Transverse colon (tissue), 4 donors: ENCODE data around the gene SH3RF1. TPM values are rescaled to one million over a fixed set of nuclear protein-coding genes. Genes with fewer than 3 reads are reported as not detected.

ENCODE experiments used
- DNase-seq: peaks from one replicate; pipeline ENCODE4 v3.0.0-alpha.2; 2019
- H3K27ac ChIP-seq, 4 donors: fragments of 200-600 bp; sonication (generic); 2 replicates each; pipeline ENCODE4 v1.5.1; 2016 to 2018; ENCODE audit warnings: inconsistent platforms in 4 of 4
- H3K27me3 ChIP-seq: fragments of 200-600 bp; sonication (generic); 2 replicates; pipeline ENCODE4 v1.5.1; 2017; ENCODE audit warnings: inconsistent platforms
- H3K36me3 ChIP-seq, 4 donors: fragments of 200-600 bp; sonication (generic); 2 replicates each; pipeline ENCODE4 v1.5.1; 2017 to 2019; ENCODE audit warnings: inconsistent platforms in 4 of 4
- H3K4me1 ChIP-seq, 4 donors: fragments of 200-600 bp; sonication (generic); 2 replicates each; pipeline ENCODE4 v1.5.1; 2017 to 2020; ENCODE audit warnings: inconsistent platforms in 4 of 4
- H3K4me3 ChIP-seq, 4 donors: fragments of 200-600 bp; sonication (generic); 1 replicate in 1 of 4; 2 replicates in 3 of 4; pipeline versions ENCODE4 v1.5.1 to v1.6.1; 2017 to 2019; ENCODE audit warnings: inconsistent platforms in 4 of 4
- H3K9me3 ChIP-seq, 2 donors: fragments of 200-600 bp; sonication (generic); 2 replicates each; pipeline ENCODE4 v1.5.1; 2017 to 2019; ENCODE audit warnings: inconsistent platforms in 2 of 2
- EP300 ChIP-seq: sonication (generic); formaldehyde crosslinking; IDR thresholded peaks from one replicate; pipeline ENCODE4 v1.6.1; 2017; ENCODE audit warnings: antibody characterized with exemption, low read depth
- POLR2A ChIP-seq: fragments of 450-650 bp; IDR thresholded peaks from one replicate; pipeline ENCODE4 v1.6.1; 2016; ENCODE audit warnings: antibody characterized with exemption, mild to moderate bottlenecking, moderate library complexity
- POLR2AphosphoS5 ChIP-seq, 3 donors: sonication (generic); formaldehyde crosslinking; IDR thresholded peaks; one replicate each; pipeline ENCODE4 v1.6.1; 2016; ENCODE audit warnings: antibody characterized with exemption in 3 of 3
- WGBS, 2 donors: methylation state at CpG; one replicate each; pipeline ENCODE4 v1.1.5; 2018; ENCODE audit warnings: low coverage in 1 of 2; 5-methylcytosine and 5-hydroxymethylcytosine counted together
- in situ Hi-C, 4 donors: fragments of 200-750 bp; cut with MboI; loops; one replicate each; pipeline versions ENCODE4 v1.15.0 to v1.15.1; 2017; ENCODE audit warnings: low sequenced_read_pairs in 3 of 4, low pct_ligation_motif_present in 1 of 4, low pct_unique_long_range_greater_than_20kb in 1 of 4
- intact Hi-C: fragments of 100-400 bp; cut with DNase I; formaldehyde crosslinking; loops from one replicate; pipeline ENCODE4 v1.15.1; 2023; ENCODE audit warnings: low total_unique reads
- total RNA-seq, 4 donors: library from RNA; depleted of rRNA; stranded (reverse); fragments of >200 nt; gene quantifications; one replicate each; pipeline ENCODE4 v1.1.0, GENCODE V29; 2016
- TF ChIP-seq, protein P1 (sequence below), 5 experiments: fragments of 200-600 bp in 3 of 5; fragments of 450-650 bp in 2 of 5; sonication (generic) in 3 of 5; IDR thresholded peaks; 1 replicate in 2 of 5; 2 replicates in 3 of 5; pipeline ENCODE4 v1.5.1; 2016 to 2017; ENCODE audit warnings: antibody characterized with exemption in 5 of 5, inconsistent platforms in 3 of 5, mild to moderate bottlenecking in 2 of 5, moderate library complexity in 1 of 5

The SH3RF1 gene
- total RNA-seq, 4 donors from 2014 or later: 49.0 to 63.4 (median 54.3) TPM

- Histone ChIP-seq H3K27me3 (no peaks in the 10 kb centered on the region), H3K4me3 (no peak overlapping the region), H3K27ac (no peak overlapping the region), H3K9me3 (no peaks in the 10 kb centered on the region), H3K36me3 (no peaks in the 10 kb centered on the region), H3K4me1 (no peaks in the 10 kb centered on the region)
- intact Hi-C loops (no loop called here), in situ Hi-C loops (no loop called here)
- 92% methylated on average over 3 of the region's 3 CpGs; no CpG with 5 or more reads in 1 of the 2 donors for WGBS, 2 donors
- TF ChIP-seq POLR2A: no peak
- TF ChIP-seq, protein P1, sequence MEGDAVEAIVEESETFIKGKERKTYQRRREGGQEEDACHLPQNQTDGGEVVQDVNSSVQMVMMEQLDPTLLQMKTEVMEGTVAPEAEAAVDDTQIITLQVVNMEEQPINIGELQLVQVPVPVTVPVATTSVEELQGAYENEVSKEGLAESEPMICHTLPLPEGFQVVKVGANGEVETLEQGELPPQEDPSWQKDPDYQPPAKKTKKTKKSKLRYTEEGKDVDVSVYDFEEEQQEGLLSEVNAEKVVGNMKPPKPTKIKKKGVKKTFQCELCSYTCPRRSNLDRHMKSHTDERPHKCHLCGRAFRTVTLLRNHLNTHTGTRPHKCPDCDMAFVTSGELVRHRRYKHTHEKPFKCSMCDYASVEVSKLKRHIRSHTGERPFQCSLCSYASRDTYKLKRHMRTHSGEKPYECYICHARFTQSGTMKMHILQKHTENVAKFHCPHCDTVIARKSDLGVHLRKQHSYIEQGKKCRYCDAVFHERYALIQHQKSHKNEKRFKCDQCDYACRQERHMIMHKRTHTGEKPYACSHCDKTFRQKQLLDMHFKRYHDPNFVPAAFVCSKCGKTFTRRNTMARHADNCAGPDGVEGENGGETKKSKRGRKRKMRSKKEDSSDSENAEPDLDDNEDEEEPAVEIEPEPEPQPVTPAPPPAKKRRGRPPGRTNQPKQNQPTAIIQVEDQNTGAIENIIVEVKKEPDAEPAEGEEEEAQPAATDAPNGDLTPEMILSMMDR (IDR thresholded peaks at IDR 0.05): peak in 1 of 5 experiments; percentile 13
- no peak for DNase-seq
Measured at GRCh38 chr4:169286562-169287301, 16.0 kb upstream of the SH3RF1 start.

GRCh38 chr4:169283114-169283509 lies 12.4 kb upstream of the SH3RF1 start:
- Histone ChIP-seq H3K4me3 (no peak overlapping the region), H3K27ac (no peak overlapping the region), H3K4me1 (no peaks in the 10 kb centered on the region), H3K36me3 (no peaks in the 10 kb centered on the region), H3K9me3 (no peaks in the 10 kb centered on the region), H3K27me3 (no peaks in the 10 kb centered on the region)
- in situ Hi-C loops: no loop called here
- no peak for TF ChIP-seq EP300
- TF ChIP-seq POLR2AphosphoS5 (IDR thresholded peaks at IDR 0.05): no peak
- intact Hi-C loops: no loop called here
- WGBS, 2 donors: 64 to 79% methylated on average over 4 of the region's 4 CpGs
- DNase-seq: no peak

- TF ChIP-seq EP300 (no peak), POLR2AphosphoS5 (IDR thresholded peaks at IDR 0.05) (no peak), POLR2A (no peak)
- TF ChIP-seq, protein P1 (IDR thresholded peaks at IDR 0.05): no peak
- in situ Hi-C loops: no loop called here
- WGBS, 2 donors: 72 to 94% methylated on average over 2 of the region's 2 CpGs
Measured at GRCh38 chr4:169282429-169283113, 11.8 kb upstream of the SH3RF1 start.

GRCh38 chr4:169279108-169279507 lies 8.4 kb upstream of the SH3RF1 start:
- TF ChIP-seq POLR2A (no peak), POLR2AphosphoS5 (IDR thresholded peaks at IDR 0.05) (no peak), EP300 (no peak)
- TF ChIP-seq, protein P1 (IDR thresholded peaks at IDR 0.05): no peak
- Histone ChIP-seq H3K4me3 (no peak overlapping the region), H3K27ac (no peak overlapping the region), H3K36me3 (no peaks in the 10 kb centered on the region), H3K27me3 (no peaks in the 10 kb centered on the region), H3K9me3 (no peaks in the 10 kb centered on the region), H3K4me1 (no peaks in the 10 kb centered on the region)
- in situ Hi-C loops (no loop called here), intact Hi-C loops (loop anchor here (10.0 kb wide), 1 partner anchor 216 kb away; no protein-coding TSS in a partner anchor)
- DNase-seq: no peak

More at GRCh38 chr4:169282429-169283113, 11.8 kb upstream of the SH3RF1 start:
- no peaks in the 10 kb centered on the region for H3K27me3 ChIP-seq
- no peaks in the 10 kb centered on the region for H3K36me3 ChIP-seq
- no peak overlapping the region for H3K27ac ChIP-seq
- no peaks in the 10 kb centered on the region for H3K9me3 ChIP-seq
- H3K4me1 ChIP-seq: no peaks in the 10 kb centered on the region
- no peak for DNase-seq
- intact Hi-C loops: no loop called here
- no peak overlapping the region for H3K4me3 ChIP-seq
